ENCODE measurements around the gene RHOH.

- TF ChIP-seq CTCF (conservative IDR thresholded peaks at IDR 0.05) (no peak), EZH2 (IDR thresholded peaks at IDR 0.05; ENCODE audit: low read depth) (no peak)
Measured at GRCh38 chr4:40199179-40199670, 2.4 kb downstream of the RHOH start.

Data from PC-9 (cell line).